ENCODE results near the gene PRKN. TPM values are rescaled to one million over a fixed set of nuclear protein-coding genes. Genes with fewer than 3 reads are reported as not detected.

The PRKN gene
- total RNA-seq, 1 donor from 2014 or later, result not detected

GRCh38 chr6:161710698-161711097, 1016.9 kb downstream of the PRKN start:
- no peaks in the 10 kb centered on the region for H3K27me3 Mint-ChIP-seq (ENCODE audit: low read depth)
- no peaks in the 10 kb centered on the region for H3K9me3 Mint-ChIP-seq
- intact Hi-C loops (cut with micrococcal nuclease), result no loop called here
- H3K4me3 Mint-ChIP-seq (ENCODE audit: low read depth), result no peak overlapping the region
- H3K27ac Mint-ChIP-seq, result no peak overlapping the region
- H3K36me3 Mint-ChIP-seq (ENCODE audit: low read depth), result no peaks in the 10 kb centered on the region
- DNase-seq (ENCODE audit: low spot score), result no peak
- H3K4me1 Mint-ChIP-seq (ENCODE audit: low read depth), result no peaks in the 10 kb centered on the region

DNA sequence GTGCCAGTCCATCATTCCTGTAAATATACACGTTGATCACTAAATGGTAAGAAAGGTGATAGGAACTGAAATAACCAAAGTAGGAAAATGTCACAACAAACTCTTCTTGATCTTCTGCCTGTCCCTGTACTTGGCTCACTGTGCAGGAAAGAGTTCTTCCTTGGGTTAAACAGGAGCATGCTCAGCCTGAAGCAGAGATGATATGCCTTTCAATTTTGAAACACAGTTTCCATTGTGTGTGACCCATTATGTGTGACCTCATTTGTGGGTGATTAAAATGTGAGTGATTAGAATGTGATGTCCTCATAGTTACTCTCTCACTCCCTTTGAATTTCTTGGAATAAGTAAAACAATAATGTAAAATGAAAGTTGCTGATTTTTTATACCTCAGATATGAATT, 1026.5 kb downstream of the PRKN start:
- DNase-seq (ENCODE audit: low spot score), result no peak
- Mint-ChIP-seq H3K27me3 (ENCODE audit: low read depth) (no peaks in the 10 kb centered on the region), H3K4me3 (ENCODE audit: low read depth) (no peak overlapping the region), H3K9me3 (no peaks in the 10 kb centered on the region), H3K4me1 (ENCODE audit: low read depth) (no peaks in the 10 kb centered on the region), H3K36me3 (ENCODE audit: low read depth) (no peaks in the 10 kb centered on the region), H3K27ac (no peak overlapping the region)
- intact Hi-C loops (cut with micrococcal nuclease), result no loop called here

DNA sequence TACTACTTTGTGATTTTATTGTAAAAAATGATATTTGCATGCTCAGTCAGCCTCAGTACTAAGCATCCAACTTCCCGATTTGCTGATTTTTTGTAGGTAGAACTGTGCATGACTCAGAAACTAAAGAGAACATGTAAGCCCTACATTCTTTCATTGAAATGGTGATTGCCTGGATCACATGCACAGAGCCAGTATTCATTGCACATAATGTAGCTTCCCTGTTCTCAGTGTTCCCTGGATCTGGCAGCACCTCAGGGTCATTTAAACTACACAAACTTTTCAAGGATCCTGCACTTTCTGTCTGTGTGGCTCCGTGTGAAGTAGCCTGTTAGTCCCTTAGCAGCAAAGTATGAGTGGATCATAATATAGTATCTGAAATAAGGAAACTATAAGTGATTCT, 1030.8 kb downstream of the PRKN start:
- no peak overlapping the region for H3K27ac Mint-ChIP-seq
- H3K27me3 Mint-ChIP-seq (ENCODE audit: low read depth), result no peaks in the 10 kb centered on the region
- intact Hi-C loops (cut with micrococcal nuclease), result loop anchor here (5.0 kb wide), 1 partner anchor 304 kb away; no protein-coding TSS in a partner anchor
- H3K4me3 Mint-ChIP-seq (ENCODE audit: low read depth), result no peak overlapping the region
- DNase-seq (ENCODE audit: low spot score), result no peak
- H3K9me3 Mint-ChIP-seq, result no peaks in the 10 kb centered on the region
- H3K4me1 Mint-ChIP-seq (ENCODE audit: low read depth), result no peaks in the 10 kb centered on the region
- H3K36me3 Mint-ChIP-seq (ENCODE audit: low read depth), result no peaks in the 10 kb centered on the region

- Mint-ChIP-seq H3K27me3 (ENCODE audit: low read depth) (no peaks in the 10 kb centered on the region), H3K36me3 (ENCODE audit: low read depth) (no peaks in the 10 kb centered on the region), H3K4me3 (ENCODE audit: low read depth) (no peak overlapping the region), H3K4me1 (ENCODE audit: low read depth) (no peaks in the 10 kb centered on the region), H3K9me3 (no peaks in the 10 kb centered on the region), H3K27ac (no peak overlapping the region)
- intact Hi-C loops (cut with micrococcal nuclease), result loop anchor here (1.0 to 5.0 kb wide), 2 partner anchors 277 to 303 kb away; no protein-coding TSS in a partner anchor
- DNase-seq (ENCODE audit: low spot score), result no peak
Observed at GRCh38 chr6:161694995-161695394, 1032.6 kb downstream of the PRKN start.

DNA sequence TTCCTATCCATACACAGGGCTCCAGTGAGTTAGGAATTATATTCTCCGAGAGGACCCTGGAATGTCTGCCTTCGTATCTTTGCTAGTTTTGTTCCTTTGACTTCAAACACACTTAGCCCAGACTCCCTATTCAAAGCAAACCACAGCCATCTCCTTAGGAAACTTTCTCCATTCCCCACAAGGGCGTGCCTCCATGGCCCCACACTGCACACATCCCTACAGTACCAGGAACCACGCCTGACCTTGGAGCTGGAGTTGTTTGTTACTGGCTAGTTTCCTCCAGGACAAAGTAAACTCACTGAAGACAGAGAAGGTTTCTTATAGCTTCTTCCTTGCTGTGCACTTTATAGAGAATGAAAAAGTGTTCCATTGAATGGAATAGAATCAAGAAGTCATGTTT, 1040.9 kb downstream of the PRKN start:
- Mint-ChIP-seq H3K27me3 (ENCODE audit: low read depth) (no peaks in the 10 kb centered on the region), H3K9me3 (no peaks in the 10 kb centered on the region), H3K4me1 (ENCODE audit: low read depth) (no peaks in the 10 kb centered on the region), H3K27ac (no peak overlapping the region), H3K36me3 (ENCODE audit: low read depth) (no peaks in the 10 kb centered on the region), H3K4me3 (ENCODE audit: low read depth) (no peak overlapping the region)
- intact Hi-C loops (cut with micrococcal nuclease), result no loop called here
- DNase-seq (ENCODE audit: low spot score), result no peak

GRCh38 chr6:161684731-161685475, 1042.7 kb downstream of the PRKN start:
- DNase-seq (ENCODE audit: low spot score), result no peak
- Mint-ChIP-seq H3K36me3 (ENCODE audit: low read depth) (no peaks in the 10 kb centered on the region), H3K27me3 (ENCODE audit: low read depth) (no peaks in the 10 kb centered on the region), H3K27ac (no peak overlapping the region), H3K4me1 (ENCODE audit: low read depth) (no peaks in the 10 kb centered on the region), H3K9me3 (no peaks in the 10 kb centered on the region), H3K4me3 (ENCODE audit: low read depth) (no peak overlapping the region)
- intact Hi-C loops (cut with micrococcal nuclease), result no loop called here

GRCh38 chr6:161683400-161683799, 1044.2 kb downstream of the PRKN start:
- DNase-seq (ENCODE audit: low spot score), result no peak
- Mint-ChIP-seq H3K9me3 (no peaks in the 10 kb centered on the region), H3K4me1 (ENCODE audit: low read depth) (no peaks in the 10 kb centered on the region), H3K27ac (no peak overlapping the region), H3K36me3 (ENCODE audit: low read depth) (no peaks in the 10 kb centered on the region), H3K27me3 (ENCODE audit: low read depth) (no peaks in the 10 kb centered on the region), H3K4me3 (ENCODE audit: low read depth) (no peak overlapping the region)
- intact Hi-C loops (cut with micrococcal nuclease), result no loop called here

GRCh38 chr6:161682982-161683381, 1044.6 kb downstream of the PRKN start:
- Mint-ChIP-seq H3K9me3 (no peaks in the 10 kb centered on the region), H3K27me3 (ENCODE audit: low read depth) (no peaks in the 10 kb centered on the region), H3K4me1 (ENCODE audit: low read depth) (no peaks in the 10 kb centered on the region), H3K36me3 (ENCODE audit: low read depth) (no peaks in the 10 kb centered on the region), H3K4me3 (ENCODE audit: low read depth) (no peak overlapping the region), H3K27ac (no peak overlapping the region)
- DNase-seq (ENCODE audit: low spot score), result no peak
- intact Hi-C loops (cut with micrococcal nuclease), result no loop called here

DNA sequence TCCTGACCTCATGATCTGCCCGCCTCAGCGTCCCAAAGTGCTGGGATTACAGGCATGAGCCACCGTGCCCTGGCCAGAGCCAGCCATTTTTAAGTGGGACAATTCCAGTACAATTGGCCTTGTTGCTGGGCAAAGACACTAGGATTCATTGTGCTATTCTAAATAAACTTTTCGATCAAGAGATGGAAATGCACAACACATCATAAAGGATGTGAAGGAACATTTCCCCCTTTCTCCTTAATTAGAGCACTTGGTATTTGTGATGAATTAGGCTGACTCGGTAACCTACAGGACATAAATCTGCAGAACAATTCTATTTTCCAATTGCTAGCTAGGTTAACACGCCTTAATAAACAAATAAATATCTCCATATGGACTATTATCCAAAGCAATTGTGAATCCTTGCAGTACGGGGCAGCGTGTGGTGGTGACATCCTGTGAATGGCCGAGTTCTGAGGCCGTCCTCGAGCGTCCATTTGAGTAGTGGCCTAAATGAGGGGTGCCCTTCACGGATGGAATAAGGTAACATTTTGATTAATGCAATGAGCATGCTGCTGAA, 1047.5 kb downstream of the PRKN start:
- no peak for DNase-seq (ENCODE audit: low spot score)
- no peak overlapping the region for H3K4me3 Mint-ChIP-seq (ENCODE audit: low read depth)
- no peaks in the 10 kb centered on the region for H3K27me3 Mint-ChIP-seq (ENCODE audit: low read depth)
- peaks cover 3% of the 10 kb centered on the region for H3K4me1 Mint-ChIP-seq (ENCODE audit: low read depth)
- no peak overlapping the region for H3K27ac Mint-ChIP-seq
- H3K36me3 Mint-ChIP-seq (ENCODE audit: low read depth), result no peaks in the 10 kb centered on the region
- H3K9me3 Mint-ChIP-seq, result no peaks in the 10 kb centered on the region
- intact Hi-C loops (cut with micrococcal nuclease), result no loop called here

- H3K36me3 Mint-ChIP-seq (ENCODE audit: low read depth), result no peaks in the 10 kb centered on the region
- no peak overlapping the region for H3K4me3 Mint-ChIP-seq (ENCODE audit: low read depth)
- DNase-seq (ENCODE audit: low spot score), result no peak
- no peaks in the 10 kb centered on the region for H3K27me3 Mint-ChIP-seq (ENCODE audit: low read depth)
- no peak overlapping the region for H3K27ac Mint-ChIP-seq
- intact Hi-C loops (cut with micrococcal nuclease), result no loop called here
- no peaks in the 10 kb centered on the region for H3K9me3 Mint-ChIP-seq
- H3K4me1 Mint-ChIP-seq (ENCODE audit: low read depth), result peaks cover 3% of the 10 kb centered on the region
Observed at GRCh38 chr6:161677188-161677587, 1050.4 kb downstream of the PRKN start.

DNA sequence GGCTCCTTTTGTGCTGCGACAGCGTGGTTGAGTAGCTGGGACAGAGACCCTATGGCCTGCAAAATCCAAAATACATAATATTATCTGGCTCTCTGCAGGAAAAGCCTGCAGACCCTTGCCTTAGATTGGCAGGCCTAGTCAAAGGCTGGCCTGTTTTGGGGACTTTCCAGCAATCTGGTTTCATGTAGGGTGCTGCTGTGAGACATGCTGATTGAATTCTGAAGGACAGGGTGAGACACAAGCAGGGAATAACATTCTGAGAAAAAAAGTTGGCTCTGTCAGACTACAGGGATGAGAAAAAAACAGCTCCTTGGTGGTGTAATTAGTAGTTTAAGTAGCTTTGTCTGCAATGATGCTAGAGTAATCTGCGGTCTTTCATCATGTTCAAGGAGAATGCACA, 1051.0 kb downstream of the PRKN start:
- Mint-ChIP-seq H3K27ac (no peak overlapping the region), H3K27me3 (ENCODE audit: low read depth) (no peaks in the 10 kb centered on the region), H3K9me3 (no peaks in the 10 kb centered on the region), H3K4me3 (ENCODE audit: low read depth) (no peak overlapping the region), H3K4me1 (ENCODE audit: low read depth) (peaks cover 3% of the 10 kb centered on the region), H3K36me3 (ENCODE audit: low read depth) (no peaks in the 10 kb centered on the region)
- intact Hi-C loops (cut with micrococcal nuclease), result no loop called here
- DNase-seq (ENCODE audit: low spot score), result no peak

- Mint-ChIP-seq H3K36me3 (ENCODE audit: low read depth) (no peaks in the 10 kb centered on the region), H3K27ac (no peak overlapping the region), H3K27me3 (ENCODE audit: low read depth) (no peaks in the 10 kb centered on the region), H3K4me1 (ENCODE audit: low read depth) (peaks cover 3% of the 10 kb centered on the region), H3K4me3 (ENCODE audit: low read depth) (no peak overlapping the region), H3K9me3 (no peaks in the 10 kb centered on the region)
- no peak for DNase-seq (ENCODE audit: low spot score)
- intact Hi-C loops (cut with micrococcal nuclease), result no loop called here
Observed at GRCh38 chr6:161674930-161675682, 1052.5 kb downstream of the PRKN start.

- no peaks in the 10 kb centered on the region for H3K36me3 Mint-ChIP-seq (ENCODE audit: low read depth)
- H3K4me3 Mint-ChIP-seq (ENCODE audit: low read depth), result no peak overlapping the region
- intact Hi-C loops (cut with micrococcal nuclease), result no loop called here
- no peak for DNase-seq (ENCODE audit: low spot score)
- H3K9me3 Mint-ChIP-seq, result no peaks in the 10 kb centered on the region
- H3K27ac Mint-ChIP-seq, result no peak overlapping the region
- H3K4me1 Mint-ChIP-seq (ENCODE audit: low read depth), result peaks cover 3% of the 10 kb centered on the region
- H3K27me3 Mint-ChIP-seq (ENCODE audit: low read depth), result no peaks in the 10 kb centered on the region
Observed at GRCh38 chr6:161673026-161673425, 1054.5 kb downstream of the PRKN start.
